Inferior parietal cortex (tissue), 1 donor: ENCODE measurements around the gene TTLL3.
"Not testable (repeated sequence)": the region's sequence is repeated elsewhere in the genome, so short reads cannot be mapped to it uniquely, and the experiment has no call there.

Experiments
- DNase-seq: peaks from one replicate; pipeline ENCODE4 v3.0.0-alpha.2; 2016; ENCODE audit errors: extremely low spot score

The TTLL3 gene

GRCh38 chr3:9865125-9865637, 55.1 kb downstream of the TTLL3 start:
- DNase-seq = not testable (repeated sequence)

- no peak for DNase-seq
Measured at GRCh38 chr3:9866639-9867038, 56.6 kb downstream of the TTLL3 start.

GRCh38 chr3:9867106-9867505, 57.0 kb downstream of the TTLL3 start:
- no peak for DNase-seq

- no peak for DNase-seq
Measured at GRCh38 chr3:9869955-9870354, 59.9 kb downstream of the TTLL3 start.

GRCh38 chr3:9870978-9871377, 60.9 kb downstream of the TTLL3 start:
- no peak for DNase-seq

GRCh38 chr3:9872067-9872466, 62.0 kb downstream of the TTLL3 start:
- DNase-seq = not testable (repeated sequence)

DNA sequence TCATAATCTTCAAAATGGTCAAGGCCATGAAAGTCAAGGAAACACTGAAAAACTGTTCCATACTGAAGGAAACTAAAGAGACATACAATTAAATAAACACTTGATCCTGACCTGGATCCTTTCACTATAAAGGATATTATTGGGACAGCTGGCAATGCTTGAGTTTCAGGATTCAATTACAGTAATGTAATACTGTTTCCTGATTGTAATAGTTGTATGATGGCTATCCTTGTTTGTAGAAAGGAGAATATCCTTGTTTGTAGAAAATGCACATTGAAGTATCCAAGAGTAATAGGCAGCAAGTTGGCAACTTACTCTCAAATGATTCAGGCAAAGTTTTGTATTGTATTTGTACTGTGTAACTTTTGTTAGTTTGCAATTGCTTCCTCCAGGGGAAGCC, 65.4 kb downstream of the TTLL3 start:
- DNase-seq = no peak

DNA sequence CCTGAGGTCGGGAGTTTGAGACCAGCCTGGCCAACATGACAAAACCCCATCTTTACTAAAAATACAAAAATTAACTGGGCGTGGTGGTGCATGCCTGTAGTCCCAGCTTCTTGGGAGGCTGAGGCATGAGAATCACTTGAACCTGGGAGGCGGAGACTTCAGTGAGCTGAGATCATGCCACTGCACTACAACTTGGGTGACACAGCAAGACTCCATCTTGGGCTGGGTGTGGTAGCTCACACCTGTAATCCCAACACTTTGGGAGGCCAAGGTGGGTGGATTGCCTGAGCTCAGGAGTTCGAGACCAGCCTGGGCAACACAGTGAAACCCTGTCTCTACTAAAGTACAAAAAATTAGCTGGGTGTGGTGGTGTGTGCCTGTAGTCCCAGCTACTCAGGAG, 66.2 kb downstream of the TTLL3 start:
- DNase-seq = not testable (repeated sequence)

DNA sequence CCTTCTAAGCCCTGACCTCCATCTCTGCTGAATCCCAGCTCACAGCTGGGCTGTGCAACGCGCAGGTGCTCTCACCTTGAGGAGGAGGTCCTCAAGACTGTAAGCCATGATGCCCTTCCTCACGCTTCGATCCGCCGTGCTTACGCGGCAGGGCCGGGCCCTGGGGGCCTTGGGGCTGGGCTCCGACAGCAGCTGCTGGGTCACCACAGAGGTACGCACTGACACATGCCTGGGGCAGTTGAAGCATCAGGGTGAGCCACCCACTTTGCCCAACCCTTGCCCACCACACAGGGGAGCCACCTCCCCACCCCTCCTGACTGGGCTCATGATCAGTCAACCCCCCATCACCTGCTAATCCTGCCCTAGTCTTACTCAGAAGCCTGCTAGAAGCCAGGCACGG, 66.9 kb downstream of the TTLL3 start:
- DNase-seq = no peak

DNA sequence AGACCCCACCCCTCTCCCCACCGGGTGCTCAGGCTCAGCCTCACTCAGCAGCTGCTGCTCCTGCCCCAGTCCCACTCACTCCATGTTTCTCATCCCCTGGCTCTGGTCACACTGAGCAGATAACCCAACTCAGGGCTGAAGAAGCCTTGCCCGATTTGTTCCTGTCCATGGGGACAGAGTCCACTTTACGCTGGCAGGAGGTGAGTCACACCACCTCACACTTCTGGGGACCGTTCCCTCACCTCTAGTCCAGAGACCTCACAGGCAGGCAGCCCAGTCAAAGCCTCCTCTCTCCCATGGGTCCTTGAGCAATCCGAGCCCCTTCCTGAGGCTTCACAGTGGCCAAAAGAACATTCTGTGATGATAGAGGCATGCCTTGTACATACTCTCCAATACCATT, 68.6 kb downstream of the TTLL3 start:
- DNase-seq = no peak

GRCh38 chr3:9879830-9880549, 69.9 kb downstream of the TTLL3 start, which contains the start of gene CIDEC:
Gene CIDEC (minus strand): TSS chr3:9880253. CDS start chr3:9878486, 1,767 bp downstream.
- no peak for DNase-seq

DNA sequence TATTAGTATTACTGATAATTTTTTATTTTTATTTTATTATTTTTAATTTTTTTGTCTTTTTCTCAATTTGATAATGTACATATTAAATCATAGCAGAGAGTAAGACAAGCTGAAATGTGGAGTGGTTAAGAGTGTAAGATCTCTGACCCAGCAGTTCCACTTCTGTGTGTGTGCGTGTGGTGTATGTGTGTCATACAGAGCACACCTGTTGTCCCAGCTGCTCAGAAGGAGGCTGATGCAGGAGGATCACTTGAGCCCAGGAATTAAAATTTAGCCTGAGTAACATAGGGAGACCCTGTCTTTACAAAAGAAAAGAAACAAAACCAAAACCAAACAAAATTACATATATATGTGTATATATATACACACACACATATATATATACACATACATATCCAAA, 71.4 kb downstream of the TTLL3 start:
- no peak for DNase-seq

GRCh38 chr3:9883706-9884554, 73.9 kb downstream of the TTLL3 start:
- DNase-seq = no peak

- no peak for DNase-seq
Measured at GRCh38 chr3:9884555-9885165, 74.6 kb downstream of the TTLL3 start.
